T-helper 1 cell treated with Interleukin-12 subunit alpha and Interleukin-12 subunit beta and Interleukin-4 antibody, amounts not matched to agents 30 ng/mL and 1 ng/mL, for 36 hours (primary cell): ENCODE results near the gene GSTO1. TPM values are rescaled to one million over a fixed set of nuclear protein-coding genes. Genes with fewer than 3 reads are reported as not detected.
"Not testable (repeated sequence)": the region's sequence is repeated elsewhere in the genome, so short reads cannot be mapped to it uniquely, and the experiment has no call there.

Experiments used
- intact Hi-C: fragments of 100-400 bp; cut with micrococcal nuclease; formaldehyde crosslinking; loops from one replicate; pipeline ENCODE4 v1.15.1; 2024
- total RNA-seq: library from RNA; stranded (reverse); gene quantifications from 2 replicates; pipeline ENCODE4 v1.2.3, GENCODE V29; 2022

GSTO1 gene
- total RNA-seq, 1 donor from 2014 or later = 112 TPM

DNA sequence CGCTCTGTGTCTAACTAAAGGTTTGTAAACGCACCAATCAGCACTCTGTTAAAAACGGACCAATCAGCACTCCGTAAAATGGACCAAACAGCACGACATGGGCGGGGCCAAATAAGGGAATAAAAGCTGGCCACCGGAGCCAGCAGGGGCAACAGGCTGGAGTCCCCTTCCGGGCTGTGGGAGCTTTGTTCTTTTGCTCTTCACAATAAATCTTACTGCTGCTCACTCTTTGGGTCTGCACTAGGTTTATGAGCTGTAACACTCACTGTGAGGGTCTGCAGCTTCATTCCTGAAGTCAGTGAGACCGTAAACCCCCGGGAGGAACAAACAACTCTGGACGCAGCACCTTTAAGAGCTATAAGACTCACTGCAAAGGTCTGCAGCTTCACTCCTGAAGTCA lies 5.8 kb upstream of the GSTO1 start:
- intact Hi-C loops = not testable (repeated sequence)

DNA sequence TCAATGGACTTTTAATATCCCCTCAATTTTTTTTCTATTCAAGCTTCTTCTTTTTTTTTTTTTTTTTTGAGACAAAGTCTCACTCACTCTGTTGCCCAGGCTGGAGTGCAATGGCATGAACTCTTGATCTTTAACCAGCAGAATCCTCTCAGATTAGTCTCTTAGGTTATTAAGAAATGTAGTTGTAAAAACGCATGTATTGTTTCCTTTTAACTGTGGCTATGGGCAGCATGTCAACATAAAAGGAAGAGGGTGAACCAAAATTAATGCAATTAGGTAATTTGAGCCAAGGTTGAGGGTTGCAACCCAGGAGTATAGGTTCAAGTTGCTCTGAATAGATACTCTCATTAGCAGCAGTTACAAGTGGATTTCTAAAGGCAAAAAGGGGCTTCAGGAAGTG lies 4.3 kb upstream of the GSTO1 start:
- intact Hi-C loops = no loop called here

DNA sequence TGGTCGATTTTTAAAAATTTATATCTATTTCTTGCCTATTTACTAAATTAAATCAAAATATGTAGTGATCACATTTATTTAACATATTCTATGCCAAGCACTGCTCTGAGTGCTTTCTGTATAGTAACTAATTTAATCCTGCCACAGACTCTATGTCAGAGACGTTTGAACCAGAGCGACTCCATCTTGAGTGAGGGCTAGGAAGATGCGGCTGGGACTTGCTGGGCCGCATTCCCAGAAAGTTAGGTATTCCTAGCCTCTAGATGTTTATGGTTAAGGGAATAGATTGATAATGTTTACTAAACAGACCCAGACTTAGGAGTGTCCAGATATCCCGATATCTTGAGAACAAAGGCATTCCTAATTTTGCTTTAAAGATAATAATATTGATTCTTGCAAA lies 3.2 kb upstream of the GSTO1 start:
- intact Hi-C loops = no loop called here

DNA sequence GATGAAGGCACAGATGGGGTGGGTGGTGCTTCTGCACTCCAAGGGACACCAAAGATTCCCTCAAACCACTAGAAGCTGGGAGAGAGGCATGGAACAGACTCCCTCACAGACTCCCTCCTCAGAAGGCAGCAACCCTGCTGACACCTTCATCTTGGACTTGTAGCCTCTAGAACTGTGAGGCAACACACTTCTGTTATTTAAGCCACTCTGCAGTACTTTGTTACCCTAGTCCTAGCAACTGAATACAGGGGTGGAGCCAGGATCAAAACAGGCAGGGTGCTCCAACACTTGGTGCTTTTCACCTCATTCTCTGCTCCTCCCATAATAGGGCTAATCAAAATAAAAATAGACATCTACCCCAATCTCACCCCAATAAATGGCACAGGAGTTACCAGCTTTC lies 2.3 kb upstream of the GSTO1 start:
- intact Hi-C loops = no loop called here

DNA sequence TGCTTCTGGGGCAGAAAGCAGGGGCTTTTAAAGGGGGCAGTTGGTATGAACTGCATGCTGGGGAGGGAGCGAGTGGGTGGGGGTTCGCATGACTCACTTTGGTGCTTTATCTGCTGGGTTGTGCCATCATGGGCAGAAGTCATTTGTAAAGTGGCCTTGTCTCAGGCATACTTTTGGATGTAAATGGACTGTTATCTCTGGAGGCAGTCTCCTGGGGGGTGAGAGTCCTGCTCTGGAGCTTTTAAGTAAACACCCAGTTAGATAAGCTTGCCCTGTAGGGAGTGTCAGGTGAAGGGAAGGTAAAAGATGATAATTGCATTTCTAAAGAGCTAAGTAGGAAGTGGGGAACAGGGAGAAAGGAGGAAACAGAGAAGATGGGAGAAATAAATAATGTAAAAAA lies 1.6 kb upstream of the GSTO1 start:
- intact Hi-C loops = no loop called here

DNA sequence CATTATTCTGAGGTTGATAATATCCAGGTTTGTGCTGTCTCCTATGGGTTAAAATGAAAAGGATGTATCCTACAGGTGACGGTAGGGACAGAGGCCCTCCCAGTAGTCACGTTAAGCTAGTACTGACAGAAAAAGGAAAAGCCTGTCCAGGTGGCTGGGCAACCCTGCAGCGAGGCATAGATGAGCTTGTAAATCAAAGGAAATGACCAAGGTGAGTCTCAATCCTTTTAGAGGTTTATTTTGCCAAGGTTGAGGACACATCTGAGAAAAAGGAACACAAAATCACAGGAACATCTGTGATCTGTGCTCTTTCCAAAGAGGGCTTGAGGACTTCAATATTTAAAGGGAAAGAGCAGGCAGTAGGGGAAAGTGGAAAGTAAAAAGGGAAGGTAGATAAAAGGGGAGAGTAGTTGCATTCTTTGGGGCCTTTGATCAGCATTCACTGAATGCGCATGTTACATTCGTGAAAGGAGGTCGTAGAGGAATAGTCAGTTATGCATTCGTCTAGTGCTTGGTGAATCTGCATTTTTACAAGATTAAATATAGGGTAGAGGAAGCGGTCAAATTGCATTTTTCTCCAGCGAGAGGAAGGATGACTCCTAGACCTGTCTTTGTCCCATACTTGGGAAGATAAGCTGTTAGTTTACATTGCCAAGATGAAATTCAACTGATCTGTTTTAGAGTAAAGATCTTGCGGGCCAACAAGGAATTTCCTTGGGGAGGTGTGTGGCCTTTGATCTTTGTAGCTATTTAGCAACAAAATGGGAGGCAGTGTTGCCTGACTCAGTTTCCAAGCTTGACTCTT lies 884 bp upstream of the GSTO1 start:
- intact Hi-C loops = no loop called here

DNA sequence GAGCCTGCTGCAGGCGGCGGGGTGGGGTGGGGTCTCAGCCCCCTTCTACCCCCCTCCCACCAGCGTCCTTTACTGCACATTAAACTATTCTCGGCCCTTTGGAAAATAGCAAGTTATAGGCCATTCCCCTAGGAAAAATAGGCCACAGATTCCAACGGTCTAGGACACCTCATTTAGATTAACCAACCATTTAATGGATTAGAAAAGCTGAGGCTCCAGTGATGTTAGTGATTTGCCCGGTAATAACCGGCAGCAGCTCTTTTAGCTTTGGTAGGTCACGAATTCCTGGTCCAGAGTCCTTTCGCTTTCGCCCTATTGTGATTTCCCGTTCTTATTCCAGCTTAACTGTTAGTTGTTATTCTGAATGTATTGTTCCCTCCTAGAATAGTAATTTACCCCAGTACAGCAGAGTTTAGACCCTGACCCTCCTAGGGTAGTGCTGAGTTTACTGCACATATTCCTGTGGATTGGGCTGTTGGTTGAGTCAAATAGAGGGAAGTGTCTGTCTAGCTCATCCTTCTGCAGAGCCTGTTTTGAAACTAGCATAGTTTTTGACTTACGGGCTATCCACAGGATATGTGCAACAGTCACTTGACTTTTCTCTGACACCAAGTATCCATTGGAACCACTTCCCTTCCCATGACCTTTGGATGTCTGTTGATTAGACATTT lies 754 bp downstream of the GSTO1 start:
- intact Hi-C loops = loop anchor here (1.0 kb wide), 2 partner anchors 13 to 23 kb away; partner anchors contain the start of gene CFAP43

DNA sequence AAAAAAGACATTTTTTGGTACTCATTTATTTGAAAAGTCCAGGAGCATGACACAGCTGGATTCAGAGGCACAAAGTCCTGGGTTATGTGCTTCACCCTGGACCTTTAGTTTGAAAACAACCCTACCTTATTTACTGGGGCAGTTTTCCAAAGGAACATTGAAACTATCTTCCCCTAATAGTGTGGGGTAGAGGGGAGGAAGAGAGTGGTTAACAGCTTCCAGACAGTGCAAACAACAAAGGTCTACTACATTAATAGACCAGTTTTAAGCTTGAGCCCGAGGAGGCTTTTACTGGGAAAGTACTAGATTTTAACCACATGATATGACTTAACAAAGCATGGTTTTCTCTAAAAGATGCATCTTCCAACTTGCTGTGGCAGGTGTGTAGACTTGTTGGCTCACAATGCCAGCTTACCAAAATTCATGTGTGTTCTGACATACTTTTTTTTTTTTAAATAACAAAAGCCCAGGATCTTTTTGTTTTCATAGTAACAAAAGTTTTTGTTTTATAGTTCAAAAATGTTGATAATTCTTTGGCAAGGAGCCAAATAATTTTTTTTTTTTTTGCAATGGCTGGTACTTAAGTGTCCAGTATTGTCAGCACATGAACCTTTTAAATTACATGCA lies 1.8 kb downstream of the GSTO1 start:
- intact Hi-C loops = no loop called here

DNA sequence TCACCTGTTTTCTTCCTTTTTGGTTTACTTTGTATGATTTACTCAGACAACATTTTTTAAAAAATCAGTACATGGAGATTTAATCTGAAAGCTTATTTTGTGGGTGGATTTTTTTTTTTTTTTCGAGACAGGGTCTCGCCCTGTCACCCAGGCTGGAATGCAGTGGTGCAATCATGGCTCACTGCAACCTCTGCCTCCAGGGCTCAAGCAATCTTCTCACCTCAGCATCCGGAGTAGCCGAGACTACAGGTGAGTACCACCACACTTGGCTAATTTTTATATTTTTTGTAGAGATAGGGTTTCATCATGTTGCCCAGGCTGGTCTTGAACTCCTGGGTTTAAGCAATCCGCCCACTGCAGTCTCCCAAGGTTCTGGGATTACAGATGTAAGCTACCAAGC lies 2.5 kb downstream of the GSTO1 start:
- intact Hi-C loops = no loop called here

DNA sequence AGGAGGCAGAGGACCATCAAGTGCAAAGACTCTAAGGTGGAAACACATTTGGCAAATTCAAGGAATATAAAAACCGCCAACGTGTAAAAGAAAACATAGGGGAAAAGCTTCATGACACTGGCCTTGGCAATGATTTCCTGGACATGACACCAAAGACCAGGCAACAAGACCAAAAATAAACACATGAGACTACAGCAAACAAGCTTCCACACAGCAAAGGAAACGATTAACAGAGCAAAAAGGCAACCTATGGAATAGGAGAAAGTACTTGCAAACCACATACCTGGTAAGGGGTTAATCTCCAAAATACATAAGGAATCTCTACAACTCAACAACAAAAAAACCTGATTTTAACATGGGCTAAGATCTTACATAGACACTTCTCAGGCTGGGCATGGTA lies 3.5 kb downstream of the GSTO1 start:
- intact Hi-C loops = no loop called here

DNA sequence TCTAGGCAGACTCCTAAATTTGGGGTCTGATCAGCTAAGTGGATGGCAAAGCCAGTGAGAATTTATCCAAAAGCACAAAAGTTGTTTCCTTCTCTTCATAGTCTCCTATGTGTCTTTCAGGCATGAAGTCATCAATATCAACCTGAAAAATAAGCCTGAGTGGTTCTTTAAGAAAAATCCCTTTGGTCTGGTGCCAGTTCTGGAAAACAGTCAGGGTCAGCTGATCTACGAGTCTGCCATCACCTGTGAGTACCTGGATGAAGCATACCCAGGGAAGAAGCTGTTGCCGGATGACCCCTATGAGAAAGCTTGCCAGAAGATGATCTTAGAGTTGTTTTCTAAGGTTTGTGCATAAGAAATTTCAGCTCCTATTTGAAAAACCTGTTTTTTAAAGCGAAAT lies 4.8 kb downstream of the GSTO1 start:
- intact Hi-C loops = no loop called here

DNA sequence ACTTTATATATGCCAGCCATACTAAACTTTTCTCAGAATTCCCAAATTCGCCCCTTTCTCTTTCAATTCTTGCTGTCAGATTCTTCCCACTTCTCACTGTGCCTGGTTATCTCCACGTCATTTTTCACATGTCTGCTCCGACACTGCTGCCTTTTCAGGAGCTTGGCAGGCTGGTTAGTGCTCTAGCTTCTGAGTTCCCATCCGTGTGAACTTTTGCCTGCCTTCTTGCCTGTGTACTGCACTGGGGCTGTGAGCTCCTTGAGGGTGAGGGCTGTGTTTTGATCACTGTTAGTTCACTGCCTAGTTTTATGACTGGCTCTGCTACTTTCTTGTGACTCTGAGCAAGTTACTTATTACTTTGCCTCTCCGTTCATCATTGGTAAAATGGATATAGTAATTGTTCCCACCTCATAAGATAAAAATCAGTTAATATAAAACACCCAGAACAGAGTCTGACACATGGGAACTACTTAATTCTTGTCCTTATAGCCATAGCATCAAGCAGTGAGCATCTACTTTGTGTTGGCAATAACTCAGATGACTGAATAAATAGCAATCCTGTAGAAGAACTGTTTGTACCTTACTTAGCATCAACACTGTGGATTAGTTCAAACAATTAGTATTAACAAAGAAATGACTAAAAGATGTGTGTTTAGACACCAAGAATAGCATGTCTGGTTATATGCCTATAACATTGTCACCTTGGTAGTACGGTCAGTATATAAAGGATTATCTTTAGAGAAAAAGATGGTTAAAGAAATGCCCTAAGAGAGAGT lies 5.5 kb downstream of the GSTO1 start:
- intact Hi-C loops = loop anchor here (10.0 kb wide), 1 partner anchor 1755 kb away; the partner anchor contains the start of genes ACTR1A and SUFU

DNA sequence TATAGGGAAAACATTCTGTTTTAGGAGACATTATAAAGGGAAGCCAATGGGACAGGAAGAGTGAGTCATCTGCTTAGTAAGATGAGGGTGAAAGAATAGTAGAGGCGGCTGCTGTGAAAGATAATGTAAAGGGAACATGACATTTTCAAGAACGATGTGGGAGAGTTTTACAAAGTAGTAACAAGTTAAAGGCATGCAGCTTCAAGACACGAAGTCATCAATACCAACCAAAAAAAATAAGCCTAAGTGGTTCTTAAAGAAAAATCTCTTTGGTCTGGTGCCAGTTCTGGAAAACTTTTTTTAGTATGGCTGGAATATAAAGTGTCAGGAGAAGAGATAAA lies 6.1 kb downstream of the GSTO1 start:
- intact Hi-C loops = loop anchor here (10.0 kb wide), 1 partner anchor 1756 kb away; the partner anchor contains the start of genes ACTR1A and SUFU

DNA sequence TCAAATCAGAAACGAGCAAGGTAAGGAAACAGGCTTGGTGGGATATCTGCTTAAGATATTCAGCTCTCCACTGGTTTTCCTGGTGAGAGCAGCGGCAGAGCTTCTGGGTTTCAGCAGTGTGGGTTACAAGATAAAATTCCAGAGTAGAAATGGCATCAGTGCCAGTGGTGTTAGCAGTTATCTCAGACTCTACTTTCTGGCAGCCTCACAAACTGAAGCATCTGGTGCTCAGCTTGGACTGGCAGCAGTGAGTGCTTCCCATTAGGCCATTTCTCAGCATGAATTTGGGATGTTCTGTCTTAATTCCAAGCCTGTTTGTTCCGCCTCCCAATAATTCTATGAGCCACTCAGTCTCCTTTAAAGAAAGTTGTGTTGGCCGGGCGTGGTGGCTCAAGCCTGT lies 7.4 kb downstream of the GSTO1 start:
- intact Hi-C loops = loop anchor here (10.0 kb wide), 1 partner anchor 1757 kb away; the partner anchor contains the start of genes ACTR1A and SUFU

DNA sequence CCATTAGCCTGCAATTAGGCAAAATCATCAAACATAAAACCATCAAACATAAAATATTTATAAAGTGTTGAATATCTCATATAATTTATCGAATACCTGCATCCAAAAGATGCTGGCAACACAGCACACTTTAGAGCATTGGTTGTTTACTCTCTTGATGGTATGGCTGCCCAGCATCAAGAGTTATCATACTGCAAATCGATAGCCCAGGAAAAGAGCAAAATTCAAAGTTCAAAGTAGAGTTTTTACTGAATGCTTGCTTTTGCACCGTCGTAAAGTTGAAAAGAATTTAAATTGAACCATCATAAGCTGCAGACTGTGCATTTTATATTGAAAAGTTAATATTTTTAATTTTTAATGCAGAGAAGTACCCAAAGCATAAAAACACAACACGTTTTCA lies 10.1 kb downstream of the GSTO1 start:
- intact Hi-C loops = loop anchor here (5.0 to 10.0 kb wide), 3 partner anchors 282 to 1760 kb away; partner anchors contain the start of genes ACTR1A, SLK and SUFU

DNA sequence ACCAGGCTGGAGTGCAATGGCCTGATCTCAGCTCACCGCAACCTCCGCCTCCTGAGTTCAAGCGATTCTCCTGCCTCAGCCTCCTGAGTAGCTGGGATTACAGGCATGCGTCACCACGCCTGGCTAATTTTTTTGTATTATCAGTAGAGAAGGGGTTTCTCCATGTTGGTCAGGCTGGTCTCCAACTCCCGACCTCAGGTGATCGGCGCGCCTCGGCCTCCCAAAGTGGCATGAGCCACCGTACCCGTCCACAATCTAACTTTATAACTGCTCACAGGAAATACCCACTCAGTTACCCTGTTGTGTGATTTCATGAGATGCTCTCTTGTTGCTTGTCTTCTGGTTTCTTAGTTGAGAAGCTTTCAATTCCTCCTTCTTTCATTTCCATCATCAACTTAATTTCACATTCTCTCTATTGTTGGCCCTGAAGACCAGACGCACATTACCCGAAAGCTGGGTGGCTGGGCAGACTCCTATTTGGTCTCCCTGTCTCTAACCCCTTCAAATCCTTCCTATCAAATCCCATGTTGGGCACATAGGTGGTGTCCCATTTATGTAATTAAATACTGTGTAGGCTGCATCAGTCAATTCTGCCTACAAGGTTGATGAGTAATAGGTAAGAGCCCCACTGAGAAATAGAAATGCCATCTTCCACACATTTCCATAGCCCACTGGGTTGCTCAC lies 13.2 kb downstream of the GSTO1 start:
- intact Hi-C loops = loop anchor here (1.0 to 10.0 kb wide), 9 partner anchors 13 to 1763 kb away; partner anchors contain the start of genes ACTR1A, ATP5MK, PDCD11 and SLK

DNA sequence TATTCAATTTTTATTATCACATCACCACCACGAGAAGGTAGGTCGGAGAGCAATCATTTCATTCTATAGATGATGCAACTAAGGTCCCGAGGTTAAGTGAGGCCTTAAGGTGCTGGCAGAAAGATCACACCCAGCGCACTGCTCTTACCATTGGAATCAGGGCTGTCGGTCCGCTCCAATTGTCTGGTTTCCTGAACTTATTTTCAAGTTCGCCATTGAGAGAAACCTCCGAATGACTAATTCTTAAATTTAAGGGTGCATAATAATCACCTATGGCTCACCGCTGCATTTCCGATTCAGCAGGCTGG lies 13.7 kb downstream of the GSTO1 start:
- intact Hi-C loops = loop anchor here (1.0 to 10.0 kb wide), 9 partner anchors 13 to 1764 kb away; partner anchors contain the start of genes ACTR1A, ATP5MK, PDCD11 and SLK

DNA sequence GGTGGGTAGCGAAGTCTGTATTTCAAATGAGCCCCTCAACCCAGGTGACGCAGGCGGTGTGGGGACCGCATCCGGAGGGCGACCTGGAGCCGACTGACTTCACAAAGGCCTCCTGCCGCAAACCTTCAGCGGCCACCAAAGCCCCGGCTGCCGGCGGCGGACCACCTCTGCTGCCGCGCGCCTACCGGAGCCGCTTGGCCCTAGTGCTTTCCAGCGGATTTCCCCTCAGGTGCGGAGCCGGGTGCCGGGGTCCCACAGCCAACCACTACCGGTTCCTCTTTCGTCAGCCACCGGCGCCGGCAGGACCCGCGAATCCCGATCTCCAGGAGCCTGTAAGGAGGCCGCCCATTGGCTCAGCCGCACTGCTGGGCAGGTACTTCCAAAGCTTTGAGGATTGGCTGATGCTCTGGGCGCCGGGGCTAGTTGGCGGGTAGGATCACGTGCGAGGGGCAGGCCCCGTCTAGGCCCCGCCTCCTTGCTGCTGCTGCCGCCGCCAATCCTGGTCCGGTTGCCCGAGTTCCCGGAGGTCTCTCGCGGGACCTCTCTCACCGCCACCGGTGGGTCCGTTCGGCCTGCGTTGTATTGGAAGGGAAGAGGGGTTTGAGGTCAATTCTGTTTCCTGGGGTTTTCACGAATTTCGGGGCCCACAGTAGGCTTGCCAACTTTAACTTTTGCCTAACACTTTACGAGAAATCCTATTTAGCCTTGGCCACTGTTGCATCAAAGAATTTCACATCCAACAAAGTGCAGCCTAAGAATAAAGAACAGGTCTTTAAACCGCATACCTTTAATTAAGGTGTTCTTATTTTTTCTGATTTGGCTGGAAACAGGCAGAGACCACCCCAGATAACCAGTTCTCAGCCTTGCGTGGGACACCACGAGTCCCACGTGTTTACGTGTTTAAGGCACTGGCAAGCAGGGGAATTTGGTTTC lies 14.3 kb downstream of the GSTO1 start, which contains the start of gene GSTO2:
GSTO2 (plus strand) TSS at position 472 of the 933 bp plus-strand sequence. CDS start 5,732 bp downstream, outside the sequence.
- intact Hi-C loops = loop anchor here (1.0 to 10.0 kb wide), 15 partner anchors 14 to 1764 kb away; partner anchors contain the start of genes ACTR1A, ATP5MK, CFAP43 and CFAP58

DNA sequence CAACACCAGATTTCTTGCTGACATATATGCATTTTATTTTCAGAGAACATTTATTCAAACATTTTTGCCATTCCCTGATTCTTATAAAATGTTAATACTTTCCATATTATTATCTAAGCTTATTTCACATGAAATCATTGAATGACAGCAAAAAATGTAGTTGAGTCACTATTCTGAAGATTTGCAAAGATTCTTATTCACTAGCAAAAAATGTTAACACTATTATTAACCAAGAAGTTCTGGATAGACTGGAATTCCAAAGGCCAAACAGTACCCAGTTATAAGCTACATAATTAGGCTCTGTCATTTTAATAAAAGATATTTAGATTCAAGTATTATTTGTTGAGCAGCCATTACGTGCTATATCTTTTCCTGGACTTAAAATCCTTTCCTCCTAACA lies 18.6 kb downstream of the GSTO1 start:
- intact Hi-C loops = no loop called here
